Caco-2 (cell line): Measurements from ENCODE around the gene ERCC5. TPM values are rescaled to one million over a fixed set of nuclear protein-coding genes. Genes with fewer than 3 reads are reported as not detected.

Source experiments
- BruUV-seq: library from RNA; stranded (reverse); fragments of 400-500 nt; replicated peaks from 2 replicates; lab custom pipeline; 2021; lab: Mats Ljungman, UMichigan
- CTCF ChIA-PET: fragments of 300-600 bp; sonication (Branson Sonifier 250); formaldehyde crosslinking; loops from one replicate; lab custom pipeline; 2022; ENCODE audit warnings: antibody characterized with exemption; lab: Charles Lee
- POLR2A ChIA-PET: fragments of 300-600 bp; sonication (Branson Sonifier 250); formaldehyde crosslinking; loops from one replicate; lab custom pipeline; 2022; ENCODE audit warnings: antibody characterized with exemption; lab: Charles Lee
- DNase-seq, 2 experiments: peaks; one replicate each; pipeline versions ENCODE4 v3.0.0 to v3.0.0-alpha.2; 2020 to 2022
- H3K27me3 ChIP-seq: replicated peaks from 2 replicates; pipeline ENCODE4 v1.6.0; 2011; ENCODE audit warnings: low read length; ENCODE audit not compliant: control insufficient read depth, insufficient read depth
- H3K36me3 ChIP-seq: 2 replicates; pipeline ENCODE4 v1.5.1; 2011; ENCODE audit warnings: low read length; ENCODE audit not compliant: control insufficient read depth, insufficient read depth
- H3K4me1 ChIP-seq: fragments of 250-450 bp; sonication (Bioruptor Pico); 2 replicates; pipeline ENCODE4 v1.5.1; 2020; ENCODE audit warnings: mild to moderate bottlenecking
- H3K4me3 ChIP-seq: 2 replicates; pipeline ENCODE4 v1.5.1; 2011; ENCODE audit warnings: low read depth, mild to moderate bottlenecking, control low read depth, low read length
- H3K9me3 ChIP-seq: fragments of 250-450 bp; sonication (Bioruptor Pico); 2 replicates; pipeline ENCODE4 v1.5.1; 2020; ENCODE audit warnings: mild to moderate bottlenecking, moderate library complexity
- H3K27ac Mint-ChIP-seq: one replicate; pipeline ENCODE4 v1.8.0; 2022; ENCODE audit warnings: mixed read lengths; ENCODE audit not compliant: unreplicated experiment
- H3K27me3 Mint-ChIP-seq: one replicate; pipeline ENCODE4 v1.8.0; 2022; ENCODE audit warnings: mixed read lengths; ENCODE audit not compliant: insufficient read depth, unreplicated experiment
- H3K36me3 Mint-ChIP-seq: one replicate; pipeline ENCODE4 v1.8.0; 2022; ENCODE audit warnings: mild to moderate bottlenecking, mixed read lengths; ENCODE audit not compliant: insufficient read depth, unreplicated experiment
- H3K4me1 Mint-ChIP-seq: one replicate; pipeline ENCODE4 v1.8.0; 2022; ENCODE audit warnings: low read depth, mixed read lengths; ENCODE audit not compliant: unreplicated experiment
- H3K4me3 Mint-ChIP-seq: one replicate; pipeline ENCODE4 v1.8.0; 2022; ENCODE audit warnings: mild to moderate bottlenecking, moderate library complexity, mixed read lengths; ENCODE audit not compliant: unreplicated experiment
- H3K9me3 Mint-ChIP-seq: one replicate; pipeline ENCODE4 v1.8.0; 2022; ENCODE audit warnings: mixed read lengths; ENCODE audit not compliant: unreplicated experiment
- intact Hi-C: fragments of 100-400 bp; cut with micrococcal nuclease; formaldehyde crosslinking; loops from one replicate; pipeline ENCODE4 v1.10.0; 2022; ENCODE audit not compliant: unreplicated experiment
- total RNA-seq: library from RNA; stranded (reverse); gene quantifications from 2 replicates; pipeline ENCODE4 v1.2.3, GENCODE V29; 2022
- TF ChIP-seq, protein P1 (sequence below), 2 experiments: fragments of 200-600 bp in 1 of 2; IDR thresholded peaks; 1 replicate in 1 of 2; 2 replicates in 1 of 2; pipeline versions ENCODE4 v1.5.1 to v1.8.0; 2011 to 2022; ENCODE audit warnings: antibody characterized with exemption in 1 of 2, control low read depth in 1 of 2, inconsistent platforms in 1 of 2, low read depth in 1 of 2, low read length in 1 of 2, mild to moderate bottlenecking in 1 of 2, moderate library complexity in 1 of 2; ENCODE audit not compliant: insufficient read depth in 1 of 2, severe bottlenecking in 1 of 2, unreplicated experiment in 1 of 2

The ERCC5 gene
- total RNA-seq, 1 experiment from 2014 or later, result 31.4 TPM

DNA sequence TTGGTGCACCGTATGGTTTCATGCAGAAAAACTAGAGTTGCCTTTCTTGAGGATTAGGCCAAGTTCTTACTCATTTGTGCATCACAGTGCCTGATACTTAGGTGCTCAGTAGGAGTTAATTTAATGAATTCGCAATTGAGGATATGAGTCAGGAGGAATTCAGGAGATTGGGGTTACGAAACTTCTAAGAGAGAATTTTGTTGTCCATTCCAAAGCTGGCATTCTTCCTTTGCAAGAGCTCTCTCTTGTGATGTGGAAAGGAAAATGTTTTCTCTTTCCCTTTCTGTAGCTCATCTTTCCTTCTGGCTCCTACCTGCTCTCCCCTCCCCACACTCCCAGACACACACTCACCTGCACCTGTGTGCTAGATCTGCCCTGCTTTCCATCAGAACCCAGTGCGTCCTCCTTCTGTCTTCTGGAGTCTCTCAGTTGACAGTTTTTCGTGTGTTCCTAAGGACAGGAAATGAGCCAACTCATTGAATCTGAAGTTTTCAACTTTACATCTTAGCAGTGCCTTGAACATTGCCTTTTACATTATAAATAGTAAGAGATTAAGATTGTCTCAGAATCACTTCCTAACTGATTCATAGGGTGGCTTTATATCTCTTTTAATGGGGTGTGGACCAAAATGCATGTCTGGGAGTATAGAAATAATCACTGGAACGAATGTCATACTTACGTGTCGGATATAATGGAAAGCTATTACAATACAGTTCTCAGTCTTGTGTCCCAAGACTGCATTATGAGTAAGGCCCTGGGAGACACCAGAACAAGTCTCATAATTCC, 19.7 kb upstream of the ERCC5 start:
- no peak overlapping the region for H3K4me3 Mint-ChIP-seq
- Histone ChIP-seq H3K4me3 (no peak overlapping the region), H3K9me3 (no peaks in the 10 kb centered on the region), H3K36me3 (no peaks in the 10 kb centered on the region), H3K27me3 (no peaks in the 10 kb centered on the region), H3K4me1 (no peaks in the 10 kb centered on the region)
- no TSS peak for BruUV-seq
- no peaks in the 10 kb centered on the region for H3K27me3 Mint-ChIP-seq
- H3K9me3 Mint-ChIP-seq, result no peaks in the 10 kb centered on the region
- no peak for DNase-seq
- no peaks in the 10 kb centered on the region for H3K4me1 Mint-ChIP-seq
- ChIA-PET CTCF (interaction anchor here (0.9 kb wide), 1 partner anchor 101 kb away, joined by 4 read pairs; no protein-coding TSS in a partner anchor), POLR2A (no interaction called here)
- intact Hi-C loops, result no loop called here
- H3K27ac Mint-ChIP-seq, result no peak overlapping the region
- no peaks in the 10 kb centered on the region for H3K36me3 Mint-ChIP-seq
- TF ChIP-seq, protein P1, sequence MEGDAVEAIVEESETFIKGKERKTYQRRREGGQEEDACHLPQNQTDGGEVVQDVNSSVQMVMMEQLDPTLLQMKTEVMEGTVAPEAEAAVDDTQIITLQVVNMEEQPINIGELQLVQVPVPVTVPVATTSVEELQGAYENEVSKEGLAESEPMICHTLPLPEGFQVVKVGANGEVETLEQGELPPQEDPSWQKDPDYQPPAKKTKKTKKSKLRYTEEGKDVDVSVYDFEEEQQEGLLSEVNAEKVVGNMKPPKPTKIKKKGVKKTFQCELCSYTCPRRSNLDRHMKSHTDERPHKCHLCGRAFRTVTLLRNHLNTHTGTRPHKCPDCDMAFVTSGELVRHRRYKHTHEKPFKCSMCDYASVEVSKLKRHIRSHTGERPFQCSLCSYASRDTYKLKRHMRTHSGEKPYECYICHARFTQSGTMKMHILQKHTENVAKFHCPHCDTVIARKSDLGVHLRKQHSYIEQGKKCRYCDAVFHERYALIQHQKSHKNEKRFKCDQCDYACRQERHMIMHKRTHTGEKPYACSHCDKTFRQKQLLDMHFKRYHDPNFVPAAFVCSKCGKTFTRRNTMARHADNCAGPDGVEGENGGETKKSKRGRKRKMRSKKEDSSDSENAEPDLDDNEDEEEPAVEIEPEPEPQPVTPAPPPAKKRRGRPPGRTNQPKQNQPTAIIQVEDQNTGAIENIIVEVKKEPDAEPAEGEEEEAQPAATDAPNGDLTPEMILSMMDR (IDR thresholded peaks at IDR 0.05; ENCODE audit: insufficient read depth in 1 of 2, low read depth in 1 of 2, low read length in 1 of 2, severe bottlenecking in 1 of 2, unreplicated experiment in 1 of 2), result no peak

DNA sequence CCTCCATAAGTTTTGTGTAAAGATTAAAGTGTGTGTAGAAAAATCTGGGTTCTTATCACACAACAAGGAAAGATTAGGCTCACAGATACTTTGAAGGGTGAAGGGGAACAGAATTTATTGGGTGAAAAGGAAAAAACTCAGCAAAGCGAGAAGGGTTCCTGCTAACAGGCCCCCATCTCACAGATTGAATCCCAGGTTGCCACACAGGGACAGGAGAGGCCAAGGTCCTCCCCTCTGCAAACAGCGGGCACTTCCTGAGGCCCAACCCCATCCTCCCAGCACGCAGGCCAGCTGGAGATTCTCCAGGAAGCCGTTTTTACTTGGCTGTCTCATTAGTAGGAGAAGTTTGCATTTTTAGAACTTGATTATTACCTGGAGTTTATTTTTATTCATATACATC, 15.2 kb upstream of the ERCC5 start:
- Mint-ChIP-seq H3K9me3 (no peaks in the 10 kb centered on the region), H3K36me3 (no peaks in the 10 kb centered on the region), H3K27me3 (no peaks in the 10 kb centered on the region), H3K4me1 (no peaks in the 10 kb centered on the region), H3K27ac (no peak overlapping the region), H3K4me3 (no peak overlapping the region)
- no peaks in the 10 kb centered on the region for H3K4me1 ChIP-seq
- intact Hi-C loops, result loop anchor here (2.0 kb wide), 1 partner anchor 32 kb away; the partner anchor contains the start of genes BIVM and POGLUT2
- no peaks in the 10 kb centered on the region for H3K36me3 ChIP-seq
- H3K9me3 ChIP-seq, result no peaks in the 10 kb centered on the region
- ChIA-PET CTCF (interaction anchor here (0.7 kb wide), 1 partner anchor 236 kb away, joined by 3 read pairs; no protein-coding TSS in a partner anchor), POLR2A (interaction anchor here (0.6 kb wide), 1 partner anchor 235 kb away, joined by 3 read pairs; no protein-coding TSS in a partner anchor)
- BruUV-seq, result no TSS peak
- TF ChIP-seq, protein P1 (IDR thresholded peaks at IDR 0.05; ENCODE audit: insufficient read depth in 1 of 2, low read depth in 1 of 2, low read length in 1 of 2, severe bottlenecking in 1 of 2, unreplicated experiment in 1 of 2), result no peak
- no peak overlapping the region for H3K4me3 ChIP-seq
- DNase-seq, result peak; percentile 31 to 54
- H3K27me3 ChIP-seq, result no peaks in the 10 kb centered on the region

DNA sequence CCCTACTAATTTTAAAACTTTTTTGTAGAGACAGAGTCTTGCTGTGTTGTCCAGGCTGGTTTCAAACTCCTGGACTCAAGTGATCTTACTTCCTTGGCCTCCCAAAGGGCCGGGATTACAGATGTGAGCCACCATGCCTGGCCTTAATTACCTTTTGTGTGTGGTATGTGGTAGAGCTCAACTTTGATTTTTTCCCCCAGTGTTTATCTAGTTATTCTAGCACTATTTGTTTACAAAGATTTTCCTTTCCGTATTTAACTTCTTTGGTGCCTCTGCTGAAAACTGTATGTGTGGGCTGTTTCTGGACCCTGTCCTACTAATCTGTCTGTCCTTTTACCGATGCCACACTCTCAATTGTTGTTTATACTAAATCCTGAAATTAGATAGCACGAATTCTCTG, 9.4 kb upstream of the ERCC5 start:
- no peak overlapping the region for H3K27ac Mint-ChIP-seq
- H3K4me3 ChIP-seq, result no peak overlapping the region
- H3K27me3 ChIP-seq, result no peaks in the 10 kb centered on the region
- POLR2A ChIA-PET, result no interaction called here
- TF ChIP-seq, protein P1 (IDR thresholded peaks at IDR 0.05; ENCODE audit: insufficient read depth in 1 of 2, low read depth in 1 of 2, low read length in 1 of 2, severe bottlenecking in 1 of 2, unreplicated experiment in 1 of 2), result no peak
- no peaks in the 10 kb centered on the region for H3K36me3 Mint-ChIP-seq
- H3K27me3 Mint-ChIP-seq, result no peaks in the 10 kb centered on the region
- H3K4me1 ChIP-seq, result no peaks in the 10 kb centered on the region
- H3K9me3 ChIP-seq, result no peaks in the 10 kb centered on the region
- CTCF ChIA-PET, result no interaction called here
- DNase-seq, result no peak
- no TSS peak for BruUV-seq
- no peaks in the 10 kb centered on the region for H3K36me3 ChIP-seq
- H3K4me3 Mint-ChIP-seq, result no peak overlapping the region
- no peaks in the 10 kb centered on the region for H3K9me3 Mint-ChIP-seq
- H3K4me1 Mint-ChIP-seq, result peaks cover 7% of the 10 kb centered on the region
- intact Hi-C loops, result no loop called here
